MCF 10A (cell line): ENCODE measurements around the gene ABCA1. TPM values are rescaled to one million over a fixed set of nuclear protein-coding genes. Genes with fewer than 3 reads are reported as not detected.
A peak's percentile ranks its signal among the peaks of the same experiment; 100 is the strongest.

Source experiments
- BruUV-seq: library from RNA; stranded (reverse); fragments of 400-500 nt; replicated peaks from 2 replicates; lab custom pipeline; 2021; lab: Mats Ljungman, UMichigan
- CTCF ChIA-PET: fragments of 300-600 bp; sonication (Branson Sonifier 250); formaldehyde crosslinking; extraction: SDS; loops from one replicate; lab custom pipeline; 2021; ENCODE audit warnings: antibody characterized with exemption, inconsistent platforms; lab: Yijun Ruan, JAX
- POLR2A ChIA-PET: fragments of 300-600, 350-650 bp; sonication (Branson Sonifier 250); formaldehyde crosslinking; extraction: SDS; loops from one replicate; lab custom pipeline; 2020; ENCODE audit warnings: antibody characterized with exemption, inconsistent platforms; lab: Yijun Ruan, JAX
- DNase-seq: peaks from one replicate; pipeline ENCODE4 v3.0.0-alpha.2; 2018; ENCODE audit not compliant: unreplicated experiment
- H3K27ac Mint-ChIP-seq: one replicate; pipeline ENCODE4 v1.8.0; 2022; ENCODE audit warnings: mild to moderate bottlenecking, low read depth, mixed read lengths; ENCODE audit not compliant: unreplicated experiment
- H3K27me3 Mint-ChIP-seq: one replicate; pipeline ENCODE4 v1.8.0; 2022; ENCODE audit warnings: mixed read lengths; ENCODE audit not compliant: insufficient read depth, unreplicated experiment
- H3K36me3 Mint-ChIP-seq: one replicate; pipeline ENCODE4 v1.8.0; 2022; ENCODE audit warnings: mild to moderate bottlenecking, moderate library complexity, mixed read lengths; ENCODE audit not compliant: insufficient read depth, unreplicated experiment
- H3K4me1 Mint-ChIP-seq: one replicate; pipeline ENCODE4 v1.8.0; 2022; ENCODE audit warnings: mixed read lengths; ENCODE audit not compliant: insufficient read depth, unreplicated experiment
- H3K4me3 Mint-ChIP-seq: one replicate; pipeline ENCODE4 v1.8.0; 2022; ENCODE audit warnings: mild to moderate bottlenecking, moderate library complexity, mixed read lengths; ENCODE audit not compliant: unreplicated experiment
- H3K9me3 Mint-ChIP-seq: one replicate; pipeline ENCODE4 v1.8.0; 2022; ENCODE audit warnings: mixed read lengths; ENCODE audit not compliant: unreplicated experiment
- intact Hi-C: fragments of 100-400 bp; cut with micrococcal nuclease; formaldehyde crosslinking; loops from 2 replicates; pipeline ENCODE4 v1.14.1; 2022
- total RNA-seq: library from RNA; stranded (reverse); gene quantifications from 2 replicates; pipeline ENCODE4 v1.2.3, GENCODE V29; 2022
- TF ChIP-seq, protein P1 (sequence below): fragments of 200-600 bp; IDR thresholded peaks from one replicate; pipeline ENCODE4 v1.8.0; 2022; ENCODE audit warnings: antibody characterized with exemption, mild to moderate bottlenecking; ENCODE audit not compliant: unreplicated experiment

Gene ABCA1
- total RNA-seq, 1 experiment from 2014 or later: 0.28 TPM

DNA sequence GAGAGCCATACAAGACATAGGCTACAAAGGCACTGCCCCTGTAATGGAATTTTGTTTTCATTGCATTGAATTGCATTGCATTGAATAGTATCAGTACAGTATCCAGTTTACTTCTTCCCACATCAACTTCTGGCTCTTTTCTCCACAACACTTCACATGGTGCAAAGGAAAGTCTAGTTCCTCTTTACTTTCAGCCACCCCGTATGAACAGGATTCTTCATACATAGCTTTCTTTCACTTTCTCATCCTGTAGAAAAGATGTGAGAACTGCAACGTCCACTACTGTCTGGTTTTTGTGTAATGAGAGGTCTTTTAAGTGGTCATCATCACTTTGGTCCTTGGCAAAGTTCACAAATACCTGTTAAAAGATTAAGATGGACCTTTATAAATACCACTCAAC is 143.9 kb downstream of the ABCA1 start:
- intact Hi-C loops: loop anchor here (10.0 kb wide), 1 partner anchor 461 kb away; the partner anchor contains the start of gene SLC44A1
- ChIA-PET CTCF (interaction anchor here (0.8 to 2.0 kb wide), 2 partner anchors 331 to 631 kb away, joined by 3 to 6 read pairs; no protein-coding TSS in a partner anchor), POLR2A (no interaction called here)
- Mint-ChIP-seq H3K27me3 (no peaks in the 10 kb centered on the region), H3K36me3 (no peaks in the 10 kb centered on the region), H3K4me1 (no peaks in the 10 kb centered on the region), H3K27ac (no peak overlapping the region), H3K4me3 (no peak overlapping the region), H3K9me3 (no peaks in the 10 kb centered on the region)
- DNase-seq: no peak
- TF ChIP-seq, protein P1, sequence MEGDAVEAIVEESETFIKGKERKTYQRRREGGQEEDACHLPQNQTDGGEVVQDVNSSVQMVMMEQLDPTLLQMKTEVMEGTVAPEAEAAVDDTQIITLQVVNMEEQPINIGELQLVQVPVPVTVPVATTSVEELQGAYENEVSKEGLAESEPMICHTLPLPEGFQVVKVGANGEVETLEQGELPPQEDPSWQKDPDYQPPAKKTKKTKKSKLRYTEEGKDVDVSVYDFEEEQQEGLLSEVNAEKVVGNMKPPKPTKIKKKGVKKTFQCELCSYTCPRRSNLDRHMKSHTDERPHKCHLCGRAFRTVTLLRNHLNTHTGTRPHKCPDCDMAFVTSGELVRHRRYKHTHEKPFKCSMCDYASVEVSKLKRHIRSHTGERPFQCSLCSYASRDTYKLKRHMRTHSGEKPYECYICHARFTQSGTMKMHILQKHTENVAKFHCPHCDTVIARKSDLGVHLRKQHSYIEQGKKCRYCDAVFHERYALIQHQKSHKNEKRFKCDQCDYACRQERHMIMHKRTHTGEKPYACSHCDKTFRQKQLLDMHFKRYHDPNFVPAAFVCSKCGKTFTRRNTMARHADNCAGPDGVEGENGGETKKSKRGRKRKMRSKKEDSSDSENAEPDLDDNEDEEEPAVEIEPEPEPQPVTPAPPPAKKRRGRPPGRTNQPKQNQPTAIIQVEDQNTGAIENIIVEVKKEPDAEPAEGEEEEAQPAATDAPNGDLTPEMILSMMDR: no peak
- no TSS peak for BruUV-seq

DNA sequence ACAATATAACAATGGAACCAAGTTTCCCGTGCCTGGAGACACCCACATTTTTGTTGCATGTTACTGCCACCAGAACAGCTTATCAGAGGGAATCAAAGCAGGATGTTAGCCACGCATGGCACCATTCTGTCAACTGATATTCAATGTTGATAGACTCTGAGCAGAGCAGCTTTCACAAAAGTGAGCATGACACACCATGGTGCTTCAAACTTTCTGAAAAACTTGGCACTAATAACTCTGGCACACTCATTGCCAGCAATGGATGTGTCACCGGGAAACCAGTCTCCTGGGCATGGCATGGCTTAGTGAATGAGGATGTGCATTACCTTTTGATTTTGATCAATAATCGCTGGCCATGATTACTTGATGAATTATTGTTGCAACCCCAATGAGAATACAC is 144.4 kb downstream of the ABCA1 start:
- BruUV-seq: no TSS peak
- H3K4me3 Mint-ChIP-seq: no peak overlapping the region
- CTCF ChIA-PET: interaction anchor here (0.8 to 2.0 kb wide), 2 partner anchors 376 to 632 kb away, joined by 4 to 6 read pairs; no protein-coding TSS in a partner anchor
- H3K27ac Mint-ChIP-seq: no peak overlapping the region
- no peaks in the 10 kb centered on the region for H3K9me3 Mint-ChIP-seq
- intact Hi-C loops: loop anchor here (10.0 kb wide), 1 partner anchor 461 kb away; the partner anchor contains the start of gene SLC44A1
- H3K4me1 Mint-ChIP-seq: no peaks in the 10 kb centered on the region
- TF ChIP-seq, protein P1: no peak
- no peaks in the 10 kb centered on the region for H3K36me3 Mint-ChIP-seq
- POLR2A ChIA-PET: no interaction called here
- DNase-seq: no peak
- H3K27me3 Mint-ChIP-seq: no peaks in the 10 kb centered on the region

DNA sequence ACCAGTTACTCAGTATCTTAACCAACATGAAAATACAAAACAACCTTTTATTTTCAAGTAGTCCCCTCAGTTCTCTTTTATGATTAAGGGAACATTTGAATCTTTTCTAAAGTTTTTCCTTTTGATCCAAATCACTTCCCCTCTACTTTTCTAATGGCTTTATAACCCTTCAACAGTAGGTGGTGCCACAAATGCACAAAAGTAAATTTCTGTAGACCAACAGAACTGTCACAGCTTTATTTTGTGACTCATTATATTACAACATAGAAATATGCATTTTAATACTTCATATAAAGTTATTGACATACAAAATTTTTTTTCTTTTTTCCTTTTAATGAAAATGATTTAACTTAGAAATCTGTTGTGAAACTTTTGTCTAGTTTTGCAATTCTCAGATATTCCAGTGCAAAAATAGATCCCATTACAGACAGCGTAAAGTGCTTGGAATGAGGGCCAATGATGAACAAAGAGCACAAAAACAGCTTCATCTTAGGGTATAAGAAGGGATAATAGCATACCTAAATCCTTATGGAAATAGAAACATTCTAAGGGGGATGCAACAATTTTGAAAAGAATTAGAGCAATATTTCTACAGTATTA is 147.1 kb downstream of the ABCA1 start:
- Mint-ChIP-seq H3K36me3 (no peaks in the 10 kb centered on the region), H3K4me3 (no peak overlapping the region), H3K4me1 (no peaks in the 10 kb centered on the region), H3K27ac (no peak overlapping the region), H3K27me3 (no peaks in the 10 kb centered on the region), H3K9me3 (no peaks in the 10 kb centered on the region)
- ChIA-PET CTCF (interaction anchor here (0.6 to 3.8 kb wide), 26 partner anchors 10 to 910 kb away, joined by 3 to 39 read pairs (median 4); partner anchors contain the start of gene NIPSNAP3B), POLR2A (interaction anchor here (0.6 to 1.5 kb wide), 4 partner anchors 82 to 700 kb away, joined by 3 to 7 read pairs (median 6); no protein-coding TSS in a partner anchor)
- TF ChIP-seq, protein P1: peak; percentile 45
- DNase-seq: peak; percentile 71
- no TSS peak for BruUV-seq
- intact Hi-C loops: loop anchor here (1.0 to 10.0 kb wide), 5 partner anchors 28 to 634 kb away; partner anchors contain the start of gene SLC44A1

DNA sequence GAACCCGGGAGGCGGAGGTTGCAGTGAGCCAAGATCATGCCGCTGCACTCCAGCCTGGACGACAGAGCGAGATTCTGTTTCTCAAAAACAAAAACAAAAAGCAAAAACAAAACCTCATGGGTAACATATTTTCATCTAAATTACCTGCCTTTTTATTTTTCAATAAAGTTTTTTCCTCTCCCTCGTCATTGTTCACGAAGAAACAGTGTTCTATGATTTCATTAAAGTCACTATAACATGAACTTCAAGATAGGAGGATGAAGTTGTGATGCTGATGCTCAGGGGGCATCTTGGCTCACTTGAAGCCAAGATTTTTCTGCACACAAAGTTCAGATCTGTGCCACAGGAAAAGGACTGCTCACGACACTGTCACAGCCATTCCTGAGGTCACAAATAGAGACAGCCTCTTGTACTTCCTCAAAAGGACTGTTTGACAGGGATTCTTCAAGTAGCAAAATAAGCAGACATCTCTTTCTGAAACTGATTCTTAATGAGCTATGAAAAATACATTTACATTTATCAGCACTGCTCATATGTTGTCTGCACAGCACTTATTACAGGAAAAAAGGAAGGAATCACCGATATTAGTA is 147.9 kb downstream of the ABCA1 start:
- intact Hi-C loops: loop anchor here (1.0 to 10.0 kb wide), 2 partner anchors 83 to 465 kb away; partner anchors contain the start of gene SLC44A1
- H3K36me3 Mint-ChIP-seq: no peaks in the 10 kb centered on the region
- no peak for DNase-seq
- TF ChIP-seq, protein P1: no peak
- H3K9me3 Mint-ChIP-seq: no peaks in the 10 kb centered on the region
- no peak overlapping the region for H3K4me3 Mint-ChIP-seq
- no peaks in the 10 kb centered on the region for H3K4me1 Mint-ChIP-seq
- H3K27ac Mint-ChIP-seq: no peak overlapping the region
- POLR2A ChIA-PET: interaction anchor here (0.6 to 1.5 kb wide), 4 partner anchors 83 to 701 kb away, joined by 3 to 7 read pairs (median 6); no protein-coding TSS in a partner anchor
- CTCF ChIA-PET: interaction anchor here (0.6 to 3.8 kb wide), 21 partner anchors 9 to 1102 kb away, joined by 3 to 39 read pairs (median 5); no protein-coding TSS in a partner anchor
- BruUV-seq: no TSS peak
- H3K27me3 Mint-ChIP-seq: no peaks in the 10 kb centered on the region
